ENCODE data around the gene CD46.

Gene CD46

GRCh38 chr1:207832796-207833195 is 80.9 kb downstream of the CD46 start:
- DNase-seq, result no peak

- no peak for DNase-seq
These were observed 81.5 kb downstream of the CD46 start for GRCh38 chr1:207833381-207833780.

DNA sequence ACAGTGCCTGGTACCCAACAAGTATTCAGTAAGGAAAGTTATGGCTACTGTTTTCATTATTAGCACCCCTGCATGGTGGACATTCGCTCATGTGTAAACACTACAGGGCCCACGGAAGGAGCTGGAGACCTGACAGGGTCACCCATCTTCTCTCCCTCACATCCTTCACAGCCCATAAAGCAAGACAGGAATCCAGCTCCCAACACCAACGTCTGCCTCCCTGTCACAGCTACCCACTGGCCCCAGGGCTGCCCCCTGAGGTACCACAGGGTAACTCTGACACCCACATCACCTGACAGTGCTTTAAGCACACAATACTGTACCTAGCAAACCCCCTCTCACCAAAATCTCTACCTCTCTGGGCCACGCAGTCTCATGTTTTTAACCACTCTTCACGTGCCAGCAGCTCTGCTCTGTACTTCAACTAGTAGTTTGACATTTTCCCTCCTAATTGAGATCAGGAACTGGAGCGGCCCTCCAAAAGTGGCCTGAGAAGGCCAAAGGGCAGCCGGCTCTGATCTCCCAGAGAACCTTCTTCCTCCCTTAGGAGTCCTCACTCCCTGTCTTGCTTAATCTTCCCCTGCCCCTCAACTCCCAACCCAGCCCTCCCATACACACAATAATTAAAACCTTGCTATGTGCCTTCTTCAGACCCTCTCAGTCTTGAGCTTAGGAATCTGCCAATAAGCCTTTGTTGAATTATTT is 82.3 kb downstream of the CD46 start:
- DNase-seq, result no peak

DNA sequence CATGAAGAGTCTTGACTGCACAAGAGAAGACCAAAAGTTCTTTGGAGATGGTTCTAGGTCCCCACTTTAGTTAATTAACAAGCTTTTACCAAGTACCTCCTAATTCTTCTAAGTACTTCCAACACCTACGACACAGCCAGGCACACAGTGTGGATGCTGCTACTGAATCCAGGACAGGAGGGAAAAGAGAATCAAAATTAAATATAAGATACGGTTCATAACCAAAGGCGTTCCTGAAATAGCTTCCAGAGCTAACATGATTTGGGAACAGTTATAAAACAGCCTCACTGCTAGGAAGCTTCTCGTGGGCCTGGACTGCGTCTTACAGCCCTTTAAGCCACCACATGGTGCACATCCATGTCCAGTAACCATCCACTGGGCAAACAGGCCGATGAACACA is 84.1 kb downstream of the CD46 start:
- DNase-seq, result no peak

DNA sequence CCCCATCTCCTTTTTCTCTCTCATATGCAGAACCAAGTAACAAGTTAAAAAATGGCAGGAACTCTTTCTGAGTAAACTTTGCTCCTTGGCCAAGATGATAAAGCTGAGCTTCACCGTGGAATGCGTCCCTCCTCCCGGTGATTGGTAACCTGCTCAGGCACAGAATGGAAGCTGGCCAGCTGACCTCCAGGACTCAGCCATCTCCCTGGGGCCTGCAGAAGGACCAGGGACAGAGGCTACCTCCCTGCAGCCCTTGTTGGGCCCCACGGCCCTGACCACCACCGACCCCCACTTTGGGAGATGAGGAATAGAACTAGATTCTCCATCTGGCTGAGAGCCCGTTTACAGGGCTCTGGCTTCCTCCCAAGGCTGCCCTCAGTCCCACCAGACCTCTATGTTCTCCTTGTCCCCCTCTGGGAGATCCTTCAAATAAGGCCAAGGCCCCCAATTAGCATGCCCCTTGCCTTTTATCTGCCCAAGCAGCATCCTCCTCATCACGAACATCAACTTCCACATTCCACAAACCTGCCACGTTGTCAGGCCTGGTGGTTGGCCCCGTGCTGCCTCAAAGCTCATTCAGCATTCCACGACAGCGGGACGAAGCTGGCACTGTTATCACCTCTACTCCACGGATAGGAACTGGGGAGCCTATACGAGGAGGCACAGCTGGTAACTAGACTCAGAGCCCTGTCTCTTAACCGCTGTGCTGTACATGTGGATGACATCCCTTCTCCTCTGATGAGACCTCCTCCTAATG is 84.9 kb downstream of the CD46 start:
- DNase-seq, result no peak

DNA sequence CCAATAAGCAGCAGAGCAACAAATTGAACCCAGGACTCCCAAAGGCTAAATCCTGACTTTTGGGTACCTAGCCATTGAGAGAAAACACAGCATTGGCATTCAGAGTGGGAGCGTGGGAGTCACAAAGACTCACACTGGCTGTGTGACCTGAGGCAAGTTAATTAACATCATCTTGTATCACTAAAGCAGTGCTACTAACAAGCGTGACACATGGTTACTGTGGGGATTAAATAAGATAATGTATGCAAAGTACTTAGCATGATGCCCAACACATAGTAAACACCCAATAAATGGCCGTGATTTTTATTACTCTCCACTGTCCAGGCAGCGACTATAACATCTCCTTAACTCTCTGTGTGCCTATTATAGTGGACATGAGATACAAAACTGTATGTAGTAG is 85.8 kb downstream of the CD46 start:
- DNase-seq, result no peak

DNA sequence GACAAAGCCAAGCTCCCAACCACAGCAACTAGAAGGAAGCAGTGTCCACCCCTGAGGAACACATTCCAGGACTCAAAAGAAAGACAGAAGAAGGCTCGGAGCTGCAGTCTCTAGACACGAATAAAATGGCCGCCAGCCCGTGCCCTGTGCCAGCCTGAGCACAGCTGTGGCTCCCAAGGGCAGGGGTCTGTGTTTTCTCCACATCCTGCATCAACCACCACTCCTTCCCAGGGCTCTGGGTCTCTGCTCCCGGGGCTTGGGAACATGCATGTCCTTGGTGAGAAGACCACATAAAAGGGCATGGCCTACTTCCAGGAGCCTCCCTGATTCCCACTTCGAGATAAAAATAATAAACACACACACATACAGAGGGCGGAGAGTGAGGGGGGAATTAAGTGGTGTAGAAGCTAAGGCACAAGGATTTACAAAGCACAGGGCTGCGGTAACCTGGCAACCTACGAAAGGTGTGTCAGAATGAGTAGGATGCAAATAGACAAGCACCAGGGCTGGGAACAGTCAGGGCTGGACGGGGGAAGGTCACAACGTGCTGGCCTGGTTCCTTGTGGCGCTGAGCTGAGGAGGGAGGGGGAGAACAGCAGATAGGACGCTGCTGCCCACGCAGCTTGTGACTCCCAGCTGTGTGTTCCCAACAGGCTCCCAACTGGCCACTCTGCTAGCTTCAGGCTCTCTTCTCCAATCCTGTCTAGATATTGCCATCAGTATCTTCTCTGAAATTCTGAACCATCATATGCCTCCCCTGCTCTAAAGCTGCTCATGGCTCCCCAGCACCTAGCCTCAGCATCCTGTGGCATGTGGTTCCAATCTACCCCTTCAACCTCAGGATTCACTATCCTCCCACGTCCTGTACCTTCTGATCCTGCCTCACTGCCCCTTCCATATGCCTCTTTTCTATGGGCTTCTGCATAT is 86.6 kb downstream of the CD46 start:
- no peak for DNase-seq

GRCh38 chr1:207839083-207839413 is 87.2 kb downstream of the CD46 start:
- no peak for DNase-seq

- DNase-seq, result no peak
These were observed 88.5 kb downstream of the CD46 start for GRCh38 chr1:207840380-207840779.

GRCh38 chr1:207841293-207841692 is 89.4 kb downstream of the CD46 start:
- no peak for DNase-seq

- DNase-seq, result no peak
These were observed 90.0 kb downstream of the CD46 start for GRCh38 chr1:207841901-207842300.

GRCh38 chr1:207842506-207842905 is 90.7 kb downstream of the CD46 start:
- no peak for DNase-seq

DNA sequence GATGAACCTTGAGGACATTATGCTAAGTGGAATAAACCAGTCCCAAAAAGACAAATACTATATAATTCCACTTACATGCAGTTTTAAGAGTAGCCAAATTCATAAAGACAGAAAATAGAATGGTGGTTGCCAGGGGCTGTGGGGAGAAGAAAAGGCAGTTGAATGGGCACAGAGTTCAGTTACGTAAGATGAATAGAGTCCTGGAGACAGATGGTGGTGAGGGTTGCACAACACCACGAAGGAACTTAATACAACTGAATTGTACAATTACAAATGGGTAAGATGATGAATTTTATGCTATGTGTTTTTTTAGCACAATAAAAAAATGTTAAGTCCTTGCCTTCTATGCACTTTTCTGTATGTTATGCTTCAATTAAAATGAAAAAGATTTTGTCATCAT is 92.5 kb downstream of the CD46 start:
- no peak for DNase-seq
